Hematopoietic multipotent progenitor cell (in vitro differentiated cells): ENCODE results near the gene CCL19. TPM values are rescaled to one million over a fixed set of nuclear protein-coding genes. Genes with fewer than 3 reads are reported as not detected.

Experiments used
- DNase-seq, 3 donors: peaks; one replicate each; pipeline ENCODE4 v3.0.0-alpha.2; 2011 to 2015; ENCODE audit warnings: low read depth in 2 of 3, low spot score in 2 of 3
- total RNA-seq: library from RNA; depleted of rRNA; stranded (reverse); fragments of >200 nt; gene quantifications from one replicate; pipeline ENCODE4 v1.2.3, GENCODE V29; 2012

CCL19 gene
- total RNA-seq, 1 donor = not detected

DNA sequence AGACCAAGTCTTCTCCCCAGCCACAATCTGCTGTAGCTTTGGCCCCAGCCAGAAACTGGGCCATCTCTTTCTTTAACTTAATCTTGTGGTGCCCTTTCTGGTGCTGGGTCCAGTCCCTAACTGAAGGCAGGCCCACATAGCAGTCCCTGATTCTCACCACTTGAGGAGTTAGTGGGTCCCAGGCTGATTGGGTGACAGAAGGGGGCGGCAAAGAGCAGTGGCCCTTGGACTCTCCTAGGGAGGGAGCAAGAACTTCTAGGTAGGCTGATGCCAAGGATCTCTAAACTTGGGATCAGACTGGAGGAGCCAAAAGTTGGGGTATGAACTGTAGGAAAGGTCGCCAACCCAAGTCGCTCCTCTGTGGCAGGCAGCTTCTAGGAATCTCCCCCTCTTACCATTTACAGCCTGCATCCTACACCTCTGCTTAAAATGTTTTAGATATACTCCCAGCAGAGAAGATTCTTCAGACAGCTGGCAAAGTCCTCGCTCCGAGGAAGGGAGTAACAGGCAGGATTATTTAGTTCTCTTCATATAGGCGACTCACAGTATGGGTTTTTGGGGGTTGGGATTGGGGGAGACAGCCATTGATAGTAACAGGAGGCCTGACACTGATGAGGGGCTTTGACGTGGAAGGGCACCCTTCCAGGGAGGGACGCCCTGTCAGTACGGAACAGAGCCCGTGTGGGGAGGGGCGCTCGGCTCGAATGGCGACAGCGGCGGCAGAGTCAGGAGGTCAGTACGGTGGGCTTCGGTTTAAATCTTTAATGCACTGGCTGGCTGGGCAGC is 26.6 kb downstream of the CCL19 start:
- peak in 2 of 3 donors; percentile 81 to 88 for DNase-seq

DNA sequence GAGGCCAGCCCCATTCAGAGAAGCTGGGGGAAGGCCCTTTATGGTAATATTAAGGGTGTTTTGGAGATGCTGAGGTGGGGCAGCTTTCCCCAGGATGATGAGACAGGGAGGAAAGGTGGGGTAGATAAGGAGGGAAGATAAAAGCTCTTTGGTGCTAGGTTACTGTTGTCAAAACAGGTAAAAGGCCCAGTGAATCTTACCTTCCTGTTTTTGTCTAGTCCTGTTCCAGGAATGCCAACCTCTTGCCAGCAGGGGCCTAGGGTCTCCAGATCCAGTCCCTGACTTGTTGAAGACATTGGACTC is 27.8 kb downstream of the CCL19 start:
- DNase-seq = no peak

DNA sequence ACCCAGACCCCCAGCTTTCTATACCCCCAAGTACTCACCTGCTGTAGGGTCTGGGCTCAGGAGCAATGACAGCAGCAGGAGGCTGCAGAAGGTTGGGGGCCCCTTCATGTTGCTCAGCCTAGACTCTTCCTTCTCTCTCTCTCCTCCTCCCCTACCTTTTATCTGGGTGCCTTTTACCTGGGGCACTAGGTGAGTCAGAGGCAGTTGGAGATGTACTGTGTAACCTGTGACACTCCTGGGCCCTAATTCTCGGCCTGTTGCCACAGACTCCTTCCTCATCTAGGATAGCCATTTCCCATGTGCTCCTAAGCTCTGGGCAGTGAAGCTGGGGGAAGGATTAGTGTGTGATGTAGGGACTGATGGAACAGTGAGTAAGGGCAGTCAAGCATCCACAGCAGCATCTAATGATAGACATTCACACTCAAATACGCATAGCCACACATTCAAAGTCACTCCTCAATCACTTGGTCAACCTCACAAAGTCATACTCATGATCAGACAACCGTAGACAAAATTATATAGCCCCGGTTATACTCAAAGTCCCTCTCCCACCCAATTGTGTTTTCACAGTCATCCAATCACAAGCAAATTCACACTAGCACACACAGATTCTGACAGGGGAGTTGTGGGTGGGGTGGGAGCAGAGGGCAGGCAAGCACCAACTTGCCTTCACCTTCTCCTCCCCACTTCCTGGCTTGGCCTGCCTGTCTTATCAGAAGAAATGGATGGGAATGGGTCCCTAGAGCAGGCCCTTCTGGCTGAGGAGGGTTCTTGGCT is 28.4 kb downstream of the CCL19 start, which contains the start of gene CCL27:
Gene CCL27 (minus strand): TSS at position 132 of the 777 bp plus-strand sequence. CDS start 24 bp downstream, at position 108.
- DNase-seq = no peak

DNA sequence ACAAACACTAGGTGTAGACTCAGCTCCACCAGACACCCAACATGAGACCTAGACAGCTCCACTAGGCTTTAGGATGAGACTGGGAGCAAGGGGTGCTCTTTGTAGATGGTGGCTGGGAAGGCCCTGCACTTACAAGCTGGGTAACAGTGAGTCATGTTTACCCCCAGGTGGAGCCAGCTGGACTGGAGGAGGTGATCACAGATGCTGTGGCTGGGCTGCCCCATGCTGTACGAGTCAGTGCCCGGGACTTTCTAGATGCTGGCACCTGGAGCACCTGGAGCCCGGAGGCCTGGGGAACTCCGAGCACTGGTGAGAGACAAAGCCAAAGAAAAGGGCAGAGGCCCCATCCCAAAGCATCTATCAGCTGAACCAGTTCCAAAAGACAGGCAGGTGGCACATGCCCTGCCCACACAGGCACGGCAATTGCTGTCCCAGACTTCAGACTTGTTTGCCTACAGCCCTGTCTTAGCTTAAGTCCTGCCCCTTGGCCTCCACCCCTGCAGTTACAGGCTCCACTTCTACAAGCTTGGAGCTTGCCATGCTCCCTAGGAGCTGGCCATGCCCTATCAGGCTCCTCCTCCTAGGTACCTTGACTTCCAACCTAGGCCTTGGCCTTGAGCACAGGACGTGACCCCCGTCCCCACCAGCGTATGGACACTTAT is 31.4 kb downstream of the CCL19 start:
- no peak for DNase-seq

DNA sequence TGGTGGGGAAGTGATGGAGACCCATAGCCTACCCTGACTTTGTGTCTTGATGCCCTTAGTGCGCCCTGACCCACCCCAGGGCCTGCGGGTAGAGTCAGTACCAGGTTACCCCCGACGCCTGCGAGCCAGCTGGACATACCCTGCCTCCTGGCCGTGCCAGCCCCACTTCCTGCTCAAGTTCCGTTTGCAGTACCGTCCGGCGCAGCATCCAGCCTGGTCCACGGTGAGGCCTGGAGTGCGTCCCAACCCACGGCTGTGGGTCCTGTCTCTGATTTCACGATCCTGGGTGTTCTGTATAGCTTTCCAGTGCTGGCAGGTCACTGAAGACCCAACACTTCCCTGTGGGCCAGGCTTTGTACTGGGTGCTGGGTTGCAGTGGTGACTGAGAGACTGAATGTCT is 32.6 kb downstream of the CCL19 start:
- DNase-seq = no peak

DNA sequence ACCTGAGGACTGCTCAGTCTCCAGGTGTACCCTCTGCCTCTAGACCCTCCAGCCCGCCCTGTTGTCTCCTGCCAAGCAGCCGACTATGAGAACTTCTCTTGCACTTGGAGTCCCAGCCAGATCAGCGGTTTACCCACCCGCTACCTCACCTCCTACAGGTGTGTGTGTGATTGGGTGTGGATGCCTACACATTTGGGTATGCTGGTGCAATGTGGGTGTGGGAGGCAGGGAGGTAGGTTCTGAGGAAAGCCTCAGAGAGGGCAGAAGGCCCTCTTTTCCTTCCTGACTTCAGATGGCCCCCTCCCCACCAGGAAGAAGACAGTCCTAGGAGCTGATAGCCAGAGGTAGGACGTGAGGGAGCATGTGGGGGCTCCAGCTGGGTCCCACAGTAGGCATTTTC is 34.1 kb downstream of the CCL19 start:
- DNase-seq = no peak

DNA sequence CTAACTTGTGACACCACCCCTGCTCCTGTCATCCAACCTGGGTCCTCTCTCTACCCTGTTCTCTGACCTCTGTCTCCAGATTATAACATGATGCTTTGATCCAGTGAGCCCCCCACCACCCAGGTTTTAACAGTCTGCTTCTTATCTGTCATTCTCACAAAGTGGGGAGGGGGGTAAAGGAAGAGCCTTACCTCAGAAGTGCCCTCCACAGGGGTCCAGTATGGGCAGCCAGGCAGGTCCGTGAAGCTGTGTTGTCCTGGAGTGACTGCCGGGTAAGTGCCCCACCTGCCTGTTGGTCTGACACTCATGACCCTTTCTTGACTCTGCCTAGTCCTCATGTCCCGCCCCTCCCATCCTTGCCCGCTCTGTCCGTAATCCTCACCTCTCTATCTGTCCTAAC is 35.7 kb downstream of the CCL19 start:
- DNase-seq = no peak

DNA sequence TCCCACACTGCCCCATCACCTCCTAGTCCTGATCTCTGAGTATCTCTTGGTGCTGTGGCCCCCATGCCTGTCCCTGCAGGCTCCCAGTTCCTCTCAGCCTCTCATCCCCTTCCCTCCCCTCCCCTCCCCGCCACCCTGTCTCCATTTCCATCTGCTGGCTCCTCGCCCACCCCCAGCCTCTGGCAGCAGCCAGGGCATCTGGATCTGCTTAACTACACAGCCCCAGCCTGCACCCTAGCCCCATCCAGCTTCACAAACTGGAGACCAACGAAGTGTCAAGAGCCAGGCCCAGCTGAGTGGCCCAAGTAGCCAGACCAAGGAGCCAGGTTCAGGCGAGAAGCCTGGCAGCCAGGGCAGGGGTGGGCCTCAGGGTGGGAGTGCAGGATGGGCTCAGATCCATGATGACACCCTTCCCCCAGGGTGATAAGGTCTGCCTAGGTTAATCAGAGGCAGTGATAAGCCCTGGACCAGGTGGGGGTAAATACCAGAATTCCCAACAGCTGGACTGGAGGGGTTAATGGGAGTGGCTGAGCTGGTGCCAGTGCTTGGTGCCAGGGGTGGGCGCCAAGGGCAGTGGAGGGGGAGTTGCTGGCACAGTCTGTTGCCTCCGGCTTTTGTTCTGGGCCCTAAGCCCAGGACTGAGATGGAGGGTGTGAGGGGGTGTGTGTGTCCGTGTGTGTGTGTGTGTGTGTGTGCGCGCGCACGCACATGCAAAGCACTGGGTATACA is 36.6 kb downstream of the CCL19 start:
- DNase-seq = no peak

DNA sequence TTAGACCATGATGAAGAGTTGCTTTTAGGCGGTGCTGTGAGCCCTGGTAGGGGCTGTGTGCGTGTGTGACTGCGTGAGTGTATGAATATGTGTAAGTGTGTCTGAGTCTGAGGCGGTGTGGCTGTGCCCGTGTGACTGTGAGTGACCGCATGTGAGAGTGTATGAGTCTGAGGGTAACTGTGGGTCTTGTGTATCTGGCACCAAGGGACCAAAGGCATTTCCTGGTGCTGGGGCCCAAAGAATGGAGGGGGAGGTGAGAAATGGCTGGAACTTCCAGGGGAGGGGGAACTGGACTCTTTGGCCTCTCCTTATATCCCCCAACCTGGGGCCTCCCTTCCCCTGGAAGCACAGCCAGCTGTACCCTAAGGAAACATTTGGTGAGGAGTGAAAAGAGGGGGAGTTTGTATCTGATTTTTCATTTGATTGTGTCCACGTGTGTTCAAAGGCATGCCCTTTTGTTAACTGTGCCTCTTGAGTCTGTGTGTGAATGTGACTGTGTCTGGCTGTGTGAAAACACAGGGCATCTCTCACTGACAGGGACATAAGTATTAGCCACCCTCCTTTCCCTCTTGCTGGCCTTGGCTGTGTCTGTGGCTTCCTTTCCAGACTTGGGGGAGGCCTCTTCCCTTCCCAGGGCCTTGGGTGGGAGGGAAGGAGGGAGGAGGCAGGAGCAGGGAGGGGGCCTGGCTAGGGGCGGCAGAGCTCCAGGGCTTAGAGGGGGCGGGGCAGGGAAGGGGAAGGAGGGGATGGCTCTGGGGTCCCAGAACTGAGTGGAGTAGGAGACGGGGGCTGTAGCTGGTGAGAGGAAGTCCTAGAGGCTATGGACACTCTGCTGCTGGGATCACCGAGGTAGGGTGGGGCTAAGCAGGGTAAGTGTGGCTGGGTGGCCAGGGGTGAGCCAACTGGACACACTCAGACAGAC is 37.7 kb downstream of the CCL19 start:
- no peak for DNase-seq

DNA sequence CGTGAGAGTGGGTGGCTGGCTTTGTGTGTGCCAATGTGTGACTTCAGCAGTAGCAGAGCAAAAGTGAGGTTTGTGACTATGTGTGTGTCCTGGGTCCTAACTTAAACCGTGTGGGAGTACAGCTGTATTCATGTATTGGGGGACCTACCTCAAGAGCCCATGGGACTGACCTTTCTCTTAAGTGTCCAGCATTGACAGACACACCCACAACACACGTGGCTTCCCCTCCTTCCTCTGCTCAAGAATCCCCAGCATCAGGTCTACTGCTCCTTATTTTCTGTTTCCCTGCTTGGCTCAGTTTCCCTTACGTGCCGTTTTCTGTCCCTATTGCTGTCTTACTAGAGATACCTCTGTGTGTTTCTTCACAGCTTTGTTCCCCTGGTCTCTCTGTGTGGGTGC is 38.5 kb downstream of the CCL19 start:
- no peak for DNase-seq

DNA sequence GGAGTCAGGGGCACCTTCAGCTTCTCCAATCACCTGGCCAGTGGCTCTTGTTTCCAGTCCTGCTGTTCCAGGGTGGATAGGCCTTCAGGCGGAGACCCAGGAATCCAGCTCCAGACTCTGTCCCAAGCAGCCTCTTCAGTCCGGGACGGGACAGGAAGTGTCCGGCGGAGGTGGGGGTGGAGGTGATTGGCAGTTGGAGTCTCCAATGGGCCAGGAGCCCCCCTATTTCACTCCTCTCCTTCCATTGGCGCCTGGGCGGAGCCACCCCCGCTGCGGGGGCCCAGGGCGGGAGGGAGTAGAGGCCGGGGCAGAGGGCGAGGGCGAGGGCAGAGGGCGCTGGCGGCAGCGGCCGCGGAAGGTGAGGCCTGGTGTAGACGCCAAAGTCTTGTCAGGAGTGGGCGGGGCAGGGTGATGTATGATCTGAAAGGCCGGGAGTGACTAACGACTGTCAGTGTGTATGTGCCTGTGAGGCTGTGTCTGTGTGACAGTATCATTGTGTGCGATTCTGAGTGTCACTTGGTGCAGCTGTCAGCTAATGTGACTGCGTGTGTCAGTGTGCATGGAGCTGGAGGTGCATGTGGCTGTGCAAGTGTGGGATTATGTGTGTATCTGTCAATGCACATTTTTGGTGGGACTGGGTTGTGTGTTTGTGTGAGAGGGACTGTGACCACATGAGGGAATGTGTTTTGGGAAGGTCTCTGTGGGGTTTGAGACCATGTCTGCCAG is 39.0 kb downstream of the CCL19 start, which contains the start of gene IL11RA:
Gene IL11RA (plus strand): TSS at position 310 of the 726 bp plus-strand sequence. CDS start 3,033 bp downstream, outside the sequence.
- DNase-seq = peak in 2 of 3 donors; percentile 36 to 50

DNA sequence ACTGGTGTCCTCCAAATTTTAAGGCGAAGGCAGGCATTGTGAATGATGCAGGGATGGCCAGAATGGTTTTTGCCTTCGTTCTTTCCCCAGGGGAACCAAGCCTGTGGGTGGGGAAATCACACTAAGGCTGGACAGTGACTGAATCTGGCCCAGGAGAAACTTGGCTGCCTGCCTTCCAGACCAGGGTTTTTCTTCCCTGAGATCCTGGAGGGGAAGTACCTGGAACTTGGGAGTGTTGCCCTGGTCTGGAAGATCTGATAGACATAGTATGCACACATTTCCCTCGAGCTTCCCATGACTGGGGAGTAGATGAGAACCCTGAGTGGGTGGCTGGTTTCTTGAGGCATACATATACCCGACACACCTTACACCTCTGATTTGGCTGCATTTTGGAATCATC is 39.8 kb downstream of the CCL19 start:
- no peak for DNase-seq

DNA sequence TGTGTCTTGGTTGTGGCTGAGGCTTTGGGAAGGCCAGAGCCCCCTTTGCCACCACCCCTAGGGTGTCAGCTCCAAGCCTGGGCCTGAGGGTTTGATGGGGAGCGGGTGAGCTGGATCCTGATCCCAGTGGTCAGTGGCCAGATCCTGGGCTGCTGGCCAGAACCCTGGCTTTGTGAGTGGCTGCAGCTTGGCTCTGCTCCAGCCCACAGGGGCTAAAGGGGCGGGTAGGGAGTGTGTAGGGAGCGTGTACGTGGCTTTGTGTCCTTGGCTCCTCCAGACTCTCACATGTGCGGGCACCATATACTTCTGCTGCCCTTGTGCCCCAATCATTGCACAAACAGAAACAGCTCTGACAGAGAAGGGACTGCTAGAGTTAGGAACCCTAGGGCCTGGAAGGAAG is 40.3 kb downstream of the CCL19 start:
- no peak for DNase-seq

DNA sequence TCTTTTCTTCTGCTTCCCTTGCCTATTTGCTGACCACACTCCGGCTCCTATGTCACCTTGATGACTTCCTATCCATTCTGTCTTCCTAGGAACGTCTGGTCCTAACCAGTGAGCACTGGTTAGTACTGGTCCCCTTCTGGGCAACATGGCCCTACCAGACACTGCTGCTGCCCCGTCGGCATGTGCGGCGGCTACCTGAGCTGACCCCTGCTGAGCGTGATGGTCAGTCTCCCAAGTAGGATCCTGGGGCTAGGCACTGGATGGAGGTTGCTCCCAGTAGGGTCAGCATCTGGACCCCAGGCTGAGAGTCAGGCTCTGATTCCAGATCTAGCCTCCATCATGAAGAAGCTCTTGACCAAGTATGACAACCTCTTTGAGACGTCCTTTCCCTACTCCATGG is 42.4 kb downstream of the CCL19 start:
- no peak for DNase-seq

DNA sequence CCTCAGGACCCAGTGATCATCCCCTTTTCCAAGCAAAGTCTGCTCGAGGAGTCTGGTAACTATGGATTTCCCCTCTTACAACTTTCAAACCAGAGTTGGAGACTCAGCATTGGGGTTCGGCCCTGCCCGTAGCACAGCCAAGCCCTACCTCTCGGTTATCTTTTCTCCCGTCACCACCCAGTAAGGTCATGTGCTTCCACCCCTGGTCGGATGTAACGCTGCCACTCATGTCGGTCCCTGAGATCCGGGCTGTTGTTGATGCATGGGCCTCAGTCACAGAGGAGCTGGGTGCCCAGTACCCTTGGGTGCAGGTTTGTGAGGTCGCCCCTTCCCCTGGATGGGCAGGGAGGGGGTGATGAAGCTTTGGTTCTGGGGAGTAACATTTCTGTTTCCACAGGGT is 43.4 kb downstream of the CCL19 start:
- DNase-seq = no peak

DNA sequence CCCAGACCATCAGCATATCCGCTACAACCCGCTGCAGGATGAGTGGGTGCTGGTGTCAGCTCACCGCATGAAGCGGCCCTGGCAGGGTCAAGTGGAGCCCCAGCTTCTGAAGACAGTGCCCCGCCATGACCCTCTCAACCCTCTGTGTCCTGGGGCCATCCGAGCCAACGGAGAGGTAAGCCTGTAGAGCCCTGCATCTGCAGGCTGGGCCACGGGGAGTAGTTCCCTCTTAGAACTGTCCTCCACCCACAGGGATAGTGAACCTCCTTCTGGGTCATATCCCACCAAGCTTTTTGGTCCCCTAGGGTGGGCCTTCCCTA is 44.0 kb downstream of the CCL19 start:
- DNase-seq = no peak

DNA sequence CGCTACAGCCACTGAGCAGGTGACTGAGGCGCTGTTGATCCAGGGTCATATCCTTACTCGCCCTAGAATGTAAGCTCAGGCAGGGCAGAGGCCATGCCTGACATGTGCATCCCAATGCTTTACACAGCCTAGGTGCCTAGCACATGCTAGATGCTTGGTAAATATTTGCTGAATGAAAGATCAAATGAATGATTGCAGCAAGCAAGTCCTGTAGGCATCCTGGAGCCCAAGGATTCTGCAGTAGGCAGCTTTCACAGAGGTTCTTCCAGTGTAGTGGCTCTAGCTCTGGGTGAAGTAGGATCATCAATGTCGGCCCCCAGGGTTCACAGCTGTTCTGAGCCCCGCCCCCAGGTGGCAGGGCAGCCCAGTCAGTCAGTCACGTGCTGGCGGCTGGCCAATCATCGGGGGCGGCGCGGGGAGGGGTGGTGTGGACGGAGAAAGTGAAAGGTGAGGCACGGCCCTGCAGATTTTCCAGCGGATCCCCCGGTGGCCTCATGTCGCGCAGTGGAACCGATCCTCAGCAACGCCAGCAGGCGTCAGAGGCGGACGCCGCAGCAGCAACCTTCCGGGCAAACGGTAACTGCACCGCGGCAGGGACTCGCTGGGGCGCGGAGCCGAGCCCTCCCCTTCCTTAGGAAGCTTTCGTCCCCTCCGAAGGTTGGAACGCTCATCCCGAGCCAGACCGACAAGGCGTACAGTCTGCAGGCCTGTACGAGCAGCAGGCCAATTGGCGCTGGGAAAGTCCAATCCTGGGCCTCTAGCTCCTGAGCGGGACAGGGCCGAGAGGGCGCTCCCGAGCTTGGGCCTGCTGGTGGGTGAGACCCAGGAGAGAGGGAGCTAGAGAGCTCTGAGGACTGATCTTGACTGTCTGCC is 44.6 kb downstream of the CCL19 start, which contains the start of gene GALT:
Gene GALT (plus strand): TSS at position 465 of the 873 bp plus-strand sequence. CDS start 30 bp downstream, at position 495.
- DNase-seq = peak; percentile 83 to 97 (median 92)

DNA sequence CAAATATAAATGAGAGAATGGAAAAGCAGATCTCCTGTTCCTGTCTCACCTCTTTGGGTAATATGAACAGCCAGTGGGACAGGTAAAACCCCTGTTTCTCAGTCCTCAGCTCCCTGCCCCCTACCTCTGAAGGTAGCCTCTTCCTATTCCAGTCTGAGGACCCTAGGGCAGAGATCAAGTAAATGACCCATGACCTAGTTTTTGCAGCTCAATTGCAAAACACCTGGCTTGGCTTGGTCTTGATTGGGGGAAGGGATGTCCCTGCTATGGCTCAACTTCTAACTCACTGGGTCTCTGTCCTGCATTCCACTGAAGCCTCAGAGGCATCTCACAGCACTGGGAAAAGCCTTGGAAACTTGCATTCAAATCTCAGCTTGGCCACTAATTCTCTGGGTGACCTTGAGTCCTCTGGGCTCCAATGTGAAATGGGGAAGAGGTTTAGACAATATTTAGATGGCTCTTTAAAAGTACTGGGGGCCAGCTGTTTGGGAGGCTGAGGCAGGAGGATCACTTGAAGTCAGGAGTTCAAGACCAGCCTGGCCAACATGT is 46.2 kb downstream of the CCL19 start:
- no peak for DNase-seq
